HepG2 (cell line): ENCODE results near the gene CNKSR3. TPM values are rescaled to one million over a fixed set of nuclear protein-coding genes. Genes with fewer than 3 reads are reported as not detected.

Experiments used
- BORCS8-MEF2B ChIP-seq: sonication (generic); formaldehyde crosslinking; IDR thresholded peaks from 2 replicates; pipeline ENCODE4 v1.8.0; 2022; ENCODE audit warnings: mild to moderate bottlenecking, missing genetic modification reagents
- CBX5 ChIP-seq: sonication (generic); formaldehyde crosslinking; IDR thresholded peaks from 2 replicates; pipeline ENCODE4 v1.4.0; 2020; ENCODE audit warnings: missing genetic modification reagents, borderline replicate concordance
- DNMT1 ChIP-seq: sonication (generic); formaldehyde crosslinking; IDR thresholded peaks from 2 replicates; pipeline ENCODE4 v1.5.1; 2020; ENCODE audit warnings: mild to moderate bottlenecking, missing genetic modification reagents
- HMG20B ChIP-seq: conservative IDR thresholded peaks from 2 replicates; pipeline ENCODE4 v1.6.1; 2016; ENCODE audit warnings: missing genetic modification reagents, missing compliant biosample characterization
- ISX ChIP-seq: sonication (generic); formaldehyde crosslinking; conservative IDR thresholded peaks from 2 replicates; pipeline ENCODE4 v1.5.0; 2020; ENCODE audit warnings: missing genetic modification reagents
- LCORL ChIP-seq, 2 experiments: fragments of 450-650 bp in 1 of 2; sonication (generic) in 1 of 2; formaldehyde crosslinking in 1 of 2; IDR thresholded peaks; 2 replicates each; pipeline versions ENCODE4 v1.5.0 to v1.6.1; 2017 to 2020; ENCODE audit warnings: antibody characterized with exemption in 1 of 2, missing genetic modification reagents in 1 of 2
- MTF1 ChIP-seq: sonication (generic); formaldehyde crosslinking; IDR thresholded peaks from 2 replicates; pipeline ENCODE4 v1.5.0; 2020; ENCODE audit warnings: missing genetic modification reagents
- MXD4 ChIP-seq: IDR thresholded peaks from 2 replicates; pipeline ENCODE4 v1.6.1; 2016; ENCODE audit warnings: mild to moderate bottlenecking, missing biosample characterization, missing genetic modification reagents
- NBN ChIP-seq: fragments of 450-650 bp; conservative IDR thresholded peaks from 2 replicates; pipeline ENCODE4 v1.6.1; 2017
- PHF21A ChIP-seq: sonication (generic); formaldehyde crosslinking; IDR thresholded peaks from 2 replicates; pipeline ENCODE4 v1.5.0; 2020; ENCODE audit warnings: mild to moderate bottlenecking, missing genetic modification reagents
- ZBTB2 ChIP-seq: sonication (generic); formaldehyde crosslinking; IDR thresholded peaks from 2 replicates; pipeline ENCODE4 v1.8.0; 2022; ENCODE audit warnings: low read depth, missing genetic modification reagents
- ZNF543 ChIP-seq: sonication (generic); formaldehyde crosslinking; IDR thresholded peaks from 2 replicates; pipeline ENCODE4 v1.4.0; 2020; ENCODE audit warnings: mild to moderate bottlenecking, missing genetic modification reagents
- ZNF567 ChIP-seq: sonication (generic); formaldehyde crosslinking; IDR thresholded peaks from 2 replicates; pipeline ENCODE4 v1.8.1; 2023; ENCODE audit warnings: mild to moderate bottlenecking, missing genetic modification reagents, borderline replicate concordance
- ZNF614 ChIP-seq: IDR thresholded peaks from 2 replicates; pipeline ENCODE4 v1.6.1; 2018; ENCODE audit warnings: missing biosample characterization, missing genetic modification reagents, inconsistent platforms, borderline replicate concordance
- ZNF766 ChIP-seq: sonication (generic); formaldehyde crosslinking; IDR thresholded peaks from 2 replicates; pipeline ENCODE4 v1.5.0; 2020; ENCODE audit warnings: missing genetic modification reagents, borderline replicate concordance
- ZSCAN21 ChIP-seq: sonication (generic); formaldehyde crosslinking; IDR thresholded peaks from 2 replicates; pipeline ENCODE4 v1.8.0; 2022; ENCODE audit warnings: mild to moderate bottlenecking, missing genetic modification reagents, moderate library complexity, borderline replicate concordance
- polyA plus RNA-seq, 8 experiments: library from polyadenylated mRNA; depleted of rRNA in 3 of 8; stranded (reverse) in 7 of 8; unstranded in 1 of 8; fragments of >200 nt; fragmentation: Illumina TruSeq in 4 of 8; extraction: Trizol in 4 of 8; gene quantifications; 2 replicates each; pipeline versions ENCODE4 v1.2.1 to v1.2.3, GENCODE V29; 2011 to 2016; ENCODE audit warnings: low read depth in 4 of 8, missing spikeins in 1 of 8, mixed read lengths in 1 of 8; ENCODE audit not compliant: insufficient read depth in 1 of 8
- total RNA-seq, 5 experiments: library from RNA; depleted of rRNA; stranded (reverse); fragments of >200 nt; fragmentation: Illumina TruSeq; extraction: Trizol; gene quantifications; 2 replicates each; pipeline ENCODE4 v1.2.3, GENCODE V29; 2016; ENCODE audit warnings: low read depth in 1 of 5
- TF ChIP-seq, protein P1 (sequence below): sonication (generic); formaldehyde crosslinking; IDR thresholded peaks from 2 replicates; pipeline ENCODE4 v1.4.0; 2020; ENCODE audit warnings: mild to moderate bottlenecking, missing genetic modification reagents, borderline replicate concordance
- TF ChIP-seq, protein P2 (sequence below): sonication (generic); formaldehyde crosslinking; IDR thresholded peaks from 2 replicates; pipeline ENCODE4 v1.9.0; 2021; ENCODE audit warnings: missing genetic modification reagents, mild to moderate bottlenecking, borderline replicate concordance
- TF ChIP-seq, protein P3 (sequence below): sonication (generic); formaldehyde crosslinking; IDR thresholded peaks from 2 replicates; pipeline ENCODE4 v1.5.0; 2020; ENCODE audit warnings: mild to moderate bottlenecking, missing genetic modification reagents, borderline replicate concordance

The CNKSR3 gene
- total and polyA plus RNA-seq, 2 of the 13 experiments (the other 11 are each of a cell fraction or from before 2014, with no cell fraction given): 9.2 to 38.6 TPM

DNA sequence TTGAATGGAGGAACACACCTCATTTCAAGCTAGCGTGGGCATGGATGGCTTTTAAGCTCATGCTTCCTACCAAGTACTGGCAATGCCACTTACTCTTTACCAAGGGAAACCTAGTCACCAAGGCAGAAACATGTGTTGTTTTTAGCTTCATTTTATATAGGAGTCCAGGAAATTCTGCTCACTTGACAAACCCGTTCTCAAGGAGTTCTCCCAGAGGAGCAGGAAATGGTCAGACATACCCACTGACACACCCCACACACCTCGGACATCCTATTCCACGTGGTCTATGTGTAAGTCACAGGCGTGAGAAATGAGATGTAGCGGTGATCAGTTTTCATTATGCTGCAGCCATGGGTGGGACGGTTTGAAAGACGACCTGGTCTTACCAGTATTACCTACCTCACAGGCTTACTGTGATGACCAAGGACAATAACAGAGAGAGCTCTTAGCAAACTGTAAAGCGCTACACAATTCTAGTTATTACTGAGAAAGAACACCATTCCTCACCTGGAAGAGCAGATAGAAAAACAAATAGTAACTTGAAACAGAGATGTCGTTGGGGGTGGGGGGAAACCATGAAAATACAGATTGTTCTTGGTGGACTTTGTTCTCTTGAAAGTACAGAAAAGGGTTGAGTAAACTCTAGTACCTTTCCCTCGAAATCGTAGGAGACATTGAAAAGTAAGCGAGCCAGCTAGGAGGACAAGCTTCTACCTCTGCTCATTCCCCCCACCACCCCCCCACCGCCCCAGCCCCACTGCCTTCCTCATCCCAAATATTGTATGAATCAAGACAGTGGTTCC lies 1.7 kb downstream of the CNKSR3 start (continued):
- no peak for TF ChIP-seq ZSCAN21 (CRISPR knock-in tag)
- peak; percentile 52; the same call in 1 of the 2 replicates for TF ChIP-seq CBX5 (CRISPR knock-in tag)
- TF ChIP-seq PHF21A (CRISPR knock-in tag): peak; percentile 69; the same call in 1 of the 2 replicates
- no peak for TF ChIP-seq ZNF614 (CRISPR knock-in tag)
- TF ChIP-seq LCORL (IDR thresholded peaks at IDR 0.05): no peak
- no peak; the same call in 1 of the 2 replicates for TF ChIP-seq LCORL (CRISPR knock-in tag; IDR thresholded peaks at IDR 0.05)
- TF ChIP-seq BORCS8-MEF2B: no peak; the same call in 1 of the 2 replicates
- no peak for TF ChIP-seq MXD4 (CRISPR knock-in tag)
- TF ChIP-seq, protein P1, sequence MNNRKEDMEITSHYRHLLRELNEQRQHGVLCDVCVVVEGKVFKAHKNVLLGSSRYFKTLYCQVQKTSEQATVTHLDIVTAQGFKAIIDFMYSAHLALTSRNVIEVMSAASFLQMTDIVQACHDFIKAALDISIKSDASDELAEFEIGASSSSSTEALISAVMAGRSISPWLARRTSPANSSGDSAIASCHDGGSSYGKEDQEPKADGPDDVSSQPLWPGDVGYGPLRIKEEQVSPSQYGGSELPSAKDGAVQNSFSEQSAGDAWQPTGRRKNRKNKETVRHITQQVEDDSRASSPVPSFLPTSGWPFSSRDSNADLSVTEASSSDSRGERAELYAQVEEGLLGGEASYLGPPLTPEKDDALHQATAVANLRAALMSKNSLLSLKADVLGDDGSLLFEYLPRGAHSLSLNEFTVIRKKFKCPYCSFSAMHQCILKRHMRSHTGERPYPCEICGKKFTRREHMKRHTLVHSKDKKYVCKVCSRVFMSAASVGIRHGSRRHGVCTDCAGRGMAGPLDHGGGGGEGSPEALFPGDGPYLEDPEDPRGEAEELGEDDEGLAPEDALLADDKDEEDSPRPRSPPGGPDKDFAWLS: no peak
- TF ChIP-seq ZNF766 (CRISPR knock-in tag): no peak
- TF ChIP-seq ZNF567: 0 out of 2 replicates have a peak, but pooled peaks have one; percentile 44
- TF ChIP-seq ZNF543 (CRISPR knock-in tag): 0 out of 2 replicates have a peak, but pooled peaks have one; percentile 35
- TF ChIP-seq MTF1: no peak
- no peak; the same call in 1 of the 2 replicates for TF ChIP-seq ZBTB2 (CRISPR knock-in tag)
- TF ChIP-seq DNMT1 (CRISPR knock-in tag): no peak
- TF ChIP-seq, protein P2, sequence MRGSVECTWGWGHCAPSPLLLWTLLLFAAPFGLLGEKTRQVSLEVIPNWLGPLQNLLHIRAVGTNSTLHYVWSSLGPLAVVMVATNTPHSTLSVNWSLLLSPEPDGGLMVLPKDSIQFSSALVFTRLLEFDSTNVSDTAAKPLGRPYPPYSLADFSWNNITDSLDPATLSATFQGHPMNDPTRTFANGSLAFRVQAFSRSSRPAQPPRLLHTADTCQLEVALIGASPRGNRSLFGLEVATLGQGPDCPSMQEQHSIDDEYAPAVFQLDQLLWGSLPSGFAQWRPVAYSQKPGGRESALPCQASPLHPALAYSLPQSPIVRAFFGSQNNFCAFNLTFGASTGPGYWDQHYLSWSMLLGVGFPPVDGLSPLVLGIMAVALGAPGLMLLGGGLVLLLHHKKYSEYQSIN (CRISPR knock-in tag): no peak
- TF ChIP-seq HMG20B (CRISPR knock-in tag): no peak
- no peak for TF ChIP-seq ISX
- TF ChIP-seq NBN: no peak
- TF ChIP-seq, protein P3, sequence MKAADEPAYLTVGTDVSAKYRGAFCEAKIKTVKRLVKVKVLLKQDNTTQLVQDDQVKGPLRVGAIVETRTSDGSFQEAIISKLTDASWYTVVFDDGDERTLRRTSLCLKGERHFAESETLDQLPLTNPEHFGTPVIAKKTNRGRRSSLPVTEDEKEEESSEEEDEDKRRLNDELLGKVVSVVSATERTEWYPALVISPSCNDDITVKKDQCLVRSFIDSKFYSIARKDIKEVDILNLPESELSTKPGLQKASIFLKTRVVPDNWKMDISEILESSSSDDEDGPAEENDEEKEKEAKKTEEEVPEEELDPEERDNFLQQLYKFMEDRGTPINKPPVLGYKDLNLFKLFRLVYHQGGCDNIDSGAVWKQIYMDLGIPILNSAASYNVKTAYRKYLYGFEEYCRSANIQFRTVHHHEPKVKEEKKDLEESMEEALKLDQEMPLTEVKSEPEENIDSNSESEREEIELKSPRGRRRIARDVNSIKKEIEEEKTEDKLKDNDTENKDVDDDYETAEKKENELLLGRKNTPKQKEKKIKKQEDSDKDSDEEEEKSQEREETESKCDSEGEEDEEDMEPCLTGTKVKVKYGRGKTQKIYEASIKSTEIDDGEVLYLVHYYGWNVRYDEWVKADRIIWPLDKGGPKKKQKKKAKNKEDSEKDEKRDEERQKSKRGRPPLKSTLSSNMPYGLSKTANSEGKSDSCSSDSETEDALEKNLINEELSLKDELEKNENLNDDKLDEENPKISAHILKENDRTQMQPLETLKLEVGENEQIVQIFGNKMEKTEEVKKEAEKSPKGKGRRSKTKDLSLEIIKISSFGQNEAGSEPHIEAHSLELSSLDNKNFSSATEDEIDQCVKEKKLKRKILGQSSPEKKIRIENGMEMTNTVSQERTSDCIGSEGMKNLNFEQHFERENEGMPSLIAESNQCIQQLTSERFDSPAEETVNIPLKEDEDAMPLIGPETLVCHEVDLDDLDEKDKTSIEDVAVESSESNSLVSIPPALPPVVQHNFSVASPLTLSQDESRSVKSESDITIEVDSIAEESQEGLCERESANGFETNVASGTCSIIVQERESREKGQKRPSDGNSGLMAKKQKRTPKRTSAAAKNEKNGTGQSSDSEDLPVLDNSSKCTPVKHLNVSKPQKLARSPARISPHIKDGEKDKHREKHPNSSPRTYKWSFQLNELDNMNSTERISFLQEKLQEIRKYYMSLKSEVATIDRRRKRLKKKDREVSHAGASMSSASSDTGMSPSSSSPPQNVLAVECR (CRISPR knock-in tag): no peak
